ENCODE data around the gene SLC51B.
"Not testable (repeated sequence)": the region's sequence is repeated elsewhere in the genome, so short reads cannot be mapped to it uniquely, and the experiment has no call there.

Gene SLC51B

DNA sequence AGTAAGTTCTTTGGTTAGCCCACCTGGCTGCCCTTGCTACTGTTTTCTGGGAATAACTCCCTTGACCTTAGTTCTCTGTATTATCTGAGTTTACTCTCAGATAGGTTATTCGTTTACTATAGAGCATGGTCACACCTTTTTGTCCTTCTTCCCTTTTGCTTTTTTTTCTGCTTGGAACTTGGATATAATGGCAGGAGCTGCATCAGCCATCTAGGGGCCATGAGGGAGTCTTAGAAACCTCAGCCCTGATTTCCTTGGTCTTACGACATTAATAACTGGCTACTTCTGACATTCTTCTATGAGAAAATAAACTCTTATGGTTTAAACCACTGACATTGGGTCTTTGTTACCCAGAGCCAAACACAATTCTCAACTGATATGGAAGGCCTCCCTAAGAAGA lies 3.4 kb upstream of the SLC51B start:
- no peak for DNase-seq (ENCODE audit: low read depth, low spot score)

GRCh38 chr15:65042776-65043327 lies 2.3 kb upstream of the SLC51B start:
- DNase-seq (ENCODE audit: low read depth, low spot score): no peak

- DNase-seq (ENCODE audit: low read depth, low spot score): not testable (repeated sequence)
These were observed 969 bp upstream of the SLC51B start for GRCh38 chr15:65044218-65044617.

- no peak for DNase-seq (ENCODE audit: low read depth, low spot score)
These were observed 3.1 kb downstream of the SLC51B start for GRCh38 chr15:65048241-65048640.

DNA sequence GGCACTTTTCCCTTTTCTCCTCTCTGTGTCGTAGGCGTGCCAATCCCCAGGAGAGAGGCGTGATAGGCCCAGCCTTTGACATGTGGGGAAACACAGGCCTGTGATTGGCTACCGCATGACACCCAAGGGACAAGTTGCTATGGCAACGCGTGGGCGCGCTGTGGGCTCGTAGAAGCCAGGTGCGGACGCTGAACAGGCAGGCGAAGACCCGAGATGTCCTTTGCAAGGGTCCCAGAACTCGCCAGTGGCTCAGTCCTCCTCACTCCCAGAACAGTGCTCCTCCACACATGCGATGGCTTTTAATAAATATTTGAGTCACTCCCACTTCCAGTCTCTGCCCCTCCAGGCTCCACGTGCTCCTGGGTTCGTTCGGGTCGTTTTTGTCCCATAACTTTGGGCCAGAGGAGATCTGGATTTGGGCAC lies 4.2 kb downstream of the SLC51B start:
- DNase-seq (ENCODE audit: low read depth, low spot score): peak; percentile 92

GRCh38 chr15:65050270-65050669 lies 5.1 kb downstream of the SLC51B start:
- no peak for DNase-seq (ENCODE audit: low read depth, low spot score)

DNA sequence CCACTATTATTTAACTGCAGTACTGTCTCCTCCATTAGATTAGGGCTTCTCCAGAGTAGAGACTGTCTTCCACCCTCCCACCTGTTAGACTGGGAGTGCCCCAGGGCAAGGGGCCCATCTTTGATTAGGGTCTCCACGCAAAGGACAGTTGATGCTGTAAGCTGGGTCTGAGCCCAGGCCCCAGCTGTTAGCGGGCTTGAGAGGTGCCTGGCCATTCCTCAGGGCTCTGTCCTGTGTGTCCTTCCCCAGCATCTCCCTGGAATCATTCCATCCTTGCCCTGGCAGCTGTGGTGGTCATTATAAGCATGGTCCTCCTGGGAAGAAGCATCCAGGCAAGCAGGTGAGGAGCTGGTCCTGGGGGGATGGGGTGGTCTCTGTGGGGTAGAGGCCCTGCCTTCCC lies 6.1 kb downstream of the SLC51B start:
- DNase-seq (ENCODE audit: low read depth, low spot score): no peak

- no peak for DNase-seq (ENCODE audit: low read depth, low spot score)
These were observed 7.8 kb downstream of the SLC51B start for GRCh38 chr15:65052956-65053355.

DNA sequence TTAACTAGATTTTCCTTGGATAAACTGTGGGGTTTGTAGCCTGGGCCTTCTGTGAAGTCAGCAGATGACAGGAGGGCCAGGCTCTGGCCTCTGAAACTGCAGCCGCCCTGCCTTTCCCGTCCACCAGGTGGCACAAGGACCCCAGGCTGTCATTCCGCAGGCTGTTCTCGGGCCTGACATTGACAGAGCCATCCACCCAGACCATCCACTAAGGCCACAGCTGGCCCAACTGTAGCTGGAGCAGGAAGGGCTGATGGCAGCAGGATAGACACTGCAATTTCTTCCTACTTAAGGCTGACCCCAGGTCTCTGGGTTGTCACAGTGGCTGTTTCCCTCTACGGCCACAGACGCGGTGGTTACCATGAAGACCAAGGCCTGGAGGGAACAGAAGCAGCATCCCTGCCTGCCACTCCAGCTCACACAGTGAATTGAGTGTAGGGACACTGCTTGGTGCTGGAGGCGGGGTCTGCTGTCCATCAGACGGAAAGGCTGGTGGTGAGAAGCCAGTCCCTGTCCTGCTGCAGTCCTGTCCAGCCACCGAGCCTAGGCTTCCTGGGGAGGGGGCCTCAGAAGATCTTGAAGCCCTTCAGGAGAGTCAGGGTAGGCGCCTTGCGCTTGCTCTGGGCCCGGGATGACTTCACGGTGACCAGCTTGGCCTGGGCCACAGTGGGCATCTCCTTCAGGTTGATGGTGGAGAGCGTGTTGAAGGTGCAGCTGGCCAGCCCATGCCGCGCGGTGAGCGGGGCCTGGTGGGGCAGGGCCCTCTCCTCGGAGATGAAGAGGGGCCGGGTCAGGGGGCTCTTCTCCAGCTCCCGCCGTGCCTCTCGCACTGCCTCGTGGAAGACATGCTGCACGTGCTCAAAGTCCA lies 9.4 kb downstream of the SLC51B start:
- DNase-seq (ENCODE audit: low read depth, low spot score): no peak

DNA sequence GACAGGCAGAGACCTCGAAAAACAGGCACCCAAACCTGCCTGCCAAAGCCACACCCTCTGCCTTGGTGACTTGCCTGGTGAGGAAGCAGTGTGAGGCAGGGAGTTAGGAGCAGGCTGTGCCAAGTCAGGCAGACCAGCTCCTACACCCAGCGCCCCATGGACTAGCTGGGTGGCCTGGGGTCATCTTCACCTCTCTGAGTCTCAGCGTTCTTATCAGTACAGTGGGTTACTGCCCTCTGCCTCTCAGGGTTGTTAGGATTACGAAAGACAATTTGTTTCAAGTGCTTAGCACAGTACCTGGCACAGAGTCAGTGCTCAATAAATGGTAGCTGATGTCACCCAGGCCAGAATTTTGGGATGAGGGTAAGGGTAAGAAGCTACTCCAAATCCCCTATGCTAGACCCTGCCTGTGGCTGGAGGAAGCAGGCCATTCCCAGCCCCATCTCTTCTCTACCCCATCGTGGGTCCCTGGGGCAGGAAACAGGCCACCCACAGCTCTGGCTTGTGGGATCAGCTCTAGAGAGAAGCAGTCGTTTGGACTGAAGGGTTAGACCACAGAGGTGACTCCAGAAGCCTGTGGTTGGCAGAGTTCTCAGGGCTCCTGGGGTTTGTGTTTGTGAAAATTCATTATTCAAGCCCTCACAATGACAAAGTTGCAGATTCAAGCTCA lies 10.1 kb downstream of the SLC51B start:
- DNase-seq (ENCODE audit: low read depth, low spot score): no peak

- no peak for DNase-seq (ENCODE audit: low read depth, low spot score)
These were observed 10.9 kb downstream of the SLC51B start for GRCh38 chr15:65056106-65056505.

GRCh38 chr15:65056868-65057548 lies 11.8 kb downstream of the SLC51B start:
- DNase-seq (ENCODE audit: low read depth, low spot score): no peak

GRCh38 chr15:65057549-65057940 lies 12.4 kb downstream of the SLC51B start:
- no peak for DNase-seq (ENCODE audit: low read depth, low spot score)

DNA sequence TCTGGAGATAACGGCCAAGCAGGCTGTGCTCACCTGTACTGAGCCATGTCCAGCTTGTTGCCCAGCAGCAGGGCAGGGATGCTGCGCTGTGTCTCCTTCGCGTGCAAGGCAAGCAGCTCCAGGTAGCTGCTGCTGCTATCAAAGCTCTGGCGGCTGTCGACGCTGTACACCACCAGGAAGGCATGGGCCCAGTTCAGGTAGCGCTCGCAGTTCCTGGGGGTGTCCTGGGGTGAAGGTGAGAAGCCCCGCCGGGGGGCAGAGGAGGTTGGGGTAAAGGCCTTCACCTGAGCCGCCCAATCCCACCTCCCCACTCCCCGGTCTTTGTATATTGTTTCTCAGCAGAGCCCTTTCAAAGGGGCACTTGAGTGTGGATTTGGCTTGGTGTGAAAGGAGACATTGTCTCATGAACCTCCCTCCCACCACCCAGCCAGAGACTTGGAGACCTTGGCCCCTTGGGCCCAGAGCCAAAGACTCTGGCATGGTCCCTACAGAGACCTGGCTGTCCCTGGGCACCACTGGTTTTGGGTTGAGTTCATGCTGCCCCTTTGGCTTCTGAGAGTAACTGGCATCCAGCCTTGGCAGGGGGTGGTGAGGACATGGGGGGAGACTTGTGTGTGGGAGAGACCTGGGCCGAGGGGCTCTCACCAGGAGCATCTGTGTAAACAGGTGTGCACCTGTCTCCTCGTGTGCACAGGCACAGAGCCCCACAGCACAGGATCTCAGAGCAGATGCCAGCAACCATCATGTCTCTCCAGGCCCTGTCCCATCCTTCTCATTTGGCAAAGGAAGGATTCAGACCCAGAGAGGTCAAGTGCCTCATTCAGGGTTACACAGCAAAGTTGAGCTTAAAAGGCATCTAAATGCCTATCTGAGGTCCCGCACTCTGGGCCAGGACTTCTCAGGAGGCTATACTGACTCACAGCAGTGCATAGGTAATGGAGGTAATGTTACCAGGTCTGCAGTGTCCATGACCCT lies 13.5 kb downstream of the SLC51B start:
- DNase-seq (ENCODE audit: low read depth, low spot score): no peak

GRCh38 chr15:65059369-65059750 lies 14.2 kb downstream of the SLC51B start:
- DNase-seq (ENCODE audit: low read depth, low spot score): no peak

DNA sequence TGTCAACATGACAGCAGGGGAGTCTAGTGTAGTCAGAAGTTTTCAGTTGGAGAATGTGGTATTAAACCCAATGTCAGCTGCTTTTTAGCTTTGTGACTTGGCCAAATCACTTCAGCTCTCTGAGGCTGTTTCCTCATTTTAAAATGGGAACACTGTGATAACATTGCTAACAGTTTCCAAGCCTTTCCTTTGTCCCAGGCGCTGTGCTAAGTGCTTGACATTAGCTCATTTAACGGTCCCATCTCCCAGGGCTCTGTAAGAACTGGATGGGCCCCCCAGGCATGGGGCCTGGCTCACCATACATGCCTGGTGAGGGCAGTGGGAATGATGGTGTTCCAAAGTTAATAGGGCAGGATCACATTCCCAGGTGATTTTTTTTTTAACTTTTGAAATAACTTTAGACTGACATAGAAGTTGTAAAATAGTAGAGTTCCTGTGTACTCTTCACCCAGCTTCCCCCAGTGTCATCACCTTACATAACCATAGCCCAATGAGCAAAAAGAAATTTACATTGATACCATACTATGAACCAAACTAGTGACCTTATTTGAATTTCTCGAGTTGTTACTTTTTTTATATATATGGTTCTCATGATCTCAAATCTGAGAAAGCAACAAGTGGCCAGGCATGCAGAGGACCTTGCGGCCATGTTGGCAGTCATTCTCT lies 14.9 kb downstream of the SLC51B start:
- DNase-seq (ENCODE audit: low read depth, low spot score): no peak

- DNase-seq (ENCODE audit: low read depth, low spot score): no peak
These were observed 15.6 kb downstream of the SLC51B start for GRCh38 chr15:65060641-65061397.

GRCh38 chr15:65062061-65062460 lies 16.9 kb downstream of the SLC51B start:
- no peak for DNase-seq (ENCODE audit: low read depth, low spot score)

DNA sequence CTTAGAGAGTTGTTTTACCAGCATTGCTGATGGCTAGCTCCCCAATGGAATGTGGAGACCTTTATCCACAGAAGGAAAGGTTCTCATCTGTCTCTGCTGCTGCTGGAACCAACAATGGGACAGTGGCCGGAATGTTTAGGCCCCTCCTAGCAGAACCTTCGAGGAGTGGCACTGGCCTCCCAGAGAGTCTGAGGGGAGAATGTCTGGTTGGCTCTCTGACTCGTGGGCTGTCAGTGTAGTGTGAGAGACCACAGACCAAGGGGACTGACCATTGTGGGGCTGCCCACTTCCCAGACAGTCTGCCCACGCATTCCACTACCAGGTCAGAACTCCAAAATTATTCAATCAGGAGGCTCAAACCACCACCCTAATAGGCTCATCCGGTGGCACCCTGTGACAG lies 17.5 kb downstream of the SLC51B start:
- no peak for DNase-seq (ENCODE audit: low read depth, low spot score)
